PC-9 (cell line): Measurements from ENCODE around the gene SLC35G4. TPM values are rescaled to one million over a fixed set of nuclear protein-coding genes. Genes with fewer than 3 reads are reported as not detected.

Experiments
- BruUV-seq: library from RNA; stranded (reverse); fragments of 400-500 nt; replicated peaks from 2 replicates; lab custom pipeline; 2021; lab: Mats Ljungman, UMichigan
- CTCF ChIA-PET: fragments of 300-600 bp; sonication (Branson Sonifier 250); formaldehyde crosslinking; loops from one replicate; lab custom pipeline; 2022; ENCODE audit warnings: antibody characterized with exemption; lab: Charles Lee
- POLR2A ChIA-PET: fragments of 300-600 bp; sonication (Branson Sonifier 250); formaldehyde crosslinking; loops from one replicate; lab custom pipeline; 2022; ENCODE audit warnings: antibody characterized with exemption; ENCODE audit not compliant: unreplicated experiment; lab: Charles Lee
- DNase-seq, 2 experiments: peaks; one replicate each; pipeline versions ENCODE4 v3.0.0 to v3.0.0-alpha.2; 2015 to 2022; ENCODE audit warnings: mixed read lengths in 1 of 2
- H2AFZ ChIP-seq: fragments of 200-600 bp; sonication (generic); 2 replicates; pipeline ENCODE4 v1.8.1; 2017; ENCODE audit warnings: antibody characterized with exemption
- H3F3A ChIP-seq: fragments of 200-600 bp; sonication (generic); 2 replicates; pipeline ENCODE4 v1.8.1; 2017; ENCODE audit warnings: antibody characterized with exemption, mild to moderate bottlenecking, low read depth; ENCODE audit not compliant: insufficient read depth
- H3K27ac ChIP-seq: fragments of 200-600 bp; sonication (generic); 2 replicates; pipeline ENCODE4 v1.6.1; 2016; ENCODE audit warnings: mixed run types
- H3K27me3 ChIP-seq: fragments of 200-600 bp; sonication (generic); 2 replicates; pipeline ENCODE4 v1.6.1; 2016; ENCODE audit warnings: low read depth, mixed run types; ENCODE audit not compliant: insufficient read depth
- H3K36me3 ChIP-seq: fragments of 200-600 bp; sonication (generic); 2 replicates; pipeline ENCODE4 v1.6.1; 2016; ENCODE audit warnings: low read depth, mixed run types
- H3K4me1 ChIP-seq: fragments of 200-600 bp; sonication (generic); replicated peaks from 2 replicates; pipeline ENCODE4 v1.6.1; 2016; ENCODE audit warnings: mixed run types; ENCODE audit not compliant: insufficient read depth
- H3K4me2 ChIP-seq: fragments of 200-600 bp; sonication (generic); 2 replicates; pipeline ENCODE4 v1.6.1; 2017; ENCODE audit warnings: mixed run types
- H3K4me3 ChIP-seq: fragments of 200-600 bp; sonication (generic); 2 replicates; pipeline ENCODE4 v1.6.1; 2016; ENCODE audit warnings: mixed run types
- H3K79me2 ChIP-seq: fragments of 200-600 bp; sonication (generic); 2 replicates; pipeline ENCODE4 v1.6.1; 2017; ENCODE audit warnings: low read depth, mixed run types
- H3K9me2 ChIP-seq: fragments of 200-600 bp; sonication (generic); 2 replicates; pipeline ENCODE4 v1.8.1; 2017; ENCODE audit warnings: mild to moderate bottlenecking; ENCODE audit not compliant: insufficient read depth
- H3K9me3 ChIP-seq: fragments of 200-600 bp; sonication (generic); 2 replicates; pipeline ENCODE4 v1.8.1; 2016; ENCODE audit warnings: low read depth; ENCODE audit not compliant: insufficient read depth
- H4K20me1 ChIP-seq: fragments of 200-600 bp; sonication (generic); 2 replicates; pipeline ENCODE4 v1.8.1; 2017; ENCODE audit not compliant: insufficient read depth
- CTCF ChIP-seq: fragments of 200-600 bp; sonication (generic); conservative IDR thresholded peaks from 2 replicates; pipeline ENCODE4 v1.6.1; 2017; ENCODE audit warnings: mixed run types, antibody characterized with exemption, mild to moderate bottlenecking, moderate library complexity
- EZH2 ChIP-seq: fragments of 200-600 bp; sonication (generic); IDR thresholded peaks from 2 replicates; pipeline ENCODE4 v1.8.0; 2017; ENCODE audit warnings: antibody characterized with exemption, low read depth
- intact Hi-C: fragments of 100-400 bp; cut with micrococcal nuclease; formaldehyde crosslinking; loops from one replicate; pipeline ENCODE4 v1.10.0; 2022; ENCODE audit not compliant: unreplicated experiment
- total RNA-seq: library from RNA; stranded (reverse); gene quantifications from 2 replicates; pipeline ENCODE4 v1.2.3, GENCODE V29; 2021

SLC35G4 gene
- total RNA-seq, 1 experiment from 2014 or later: not detected

- Histone ChIP-seq H4K20me1 (no peaks in the 10 kb centered on the region), H3K36me3 (no peaks in the 10 kb centered on the region), H3K79me2 (no peaks in the 10 kb centered on the region), H2AFZ (no peak overlapping the region), H3K27me3 (peaks cover 87% of the 10 kb centered on the region), H3K27ac (no peak overlapping the region), H3K9me3 (no peaks in the 10 kb centered on the region), H3K4me3 (no peak overlapping the region), H3K4me2 (no peak overlapping the region), H3F3A (no peaks in the 10 kb centered on the region), H3K9me2 (no peaks in the 10 kb centered on the region), H3K4me1 (no peaks in the 10 kb centered on the region)
- intact Hi-C loops: no loop called here
- no TSS peak for BruUV-seq
- CTCF ChIA-PET: no interaction called here
- POLR2A ChIA-PET: no interaction called here
- TF ChIP-seq CTCF (no peak), EZH2 (no peak)
- no peak for DNase-seq
Measured at GRCh38 chr18:11653521-11653920, 44.1 kb downstream of the SLC35G4 start.

- Histone ChIP-seq H3K4me2 (no peak overlapping the region), H3K27ac (no peak overlapping the region), H3K9me2 (no peaks in the 10 kb centered on the region), H3K79me2 (no peaks in the 10 kb centered on the region), H3K36me3 (no peaks in the 10 kb centered on the region), H3K4me1 (no peaks in the 10 kb centered on the region), H4K20me1 (no peaks in the 10 kb centered on the region), H3K9me3 (no peaks in the 10 kb centered on the region), H3K27me3 (peaks cover 87% of the 10 kb centered on the region), H2AFZ (no peak overlapping the region), H3K4me3 (no peak overlapping the region), H3F3A (no peaks in the 10 kb centered on the region)
- no TSS peak for BruUV-seq
- intact Hi-C loops: loop anchor here (1.0 kb wide), 2 partner anchors 217 to 282 kb away; no protein-coding TSS in a partner anchor
- peak in 1 of 2 experiments; percentile 49 for DNase-seq
- ChIA-PET POLR2A (interaction anchor here (0.6 kb wide), 1 partner anchor 1228 kb away, joined by 8 read pairs; no protein-coding TSS in a partner anchor), CTCF (interaction anchor here (0.6 kb wide), 1 partner anchor 291 kb away, joined by 5 read pairs; no protein-coding TSS in a partner anchor)
- TF ChIP-seq EZH2 (no peak), CTCF (peak; percentile 73)
Measured at GRCh38 chr18:11654736-11655605, 45.6 kb downstream of the SLC35G4 start.

- TF ChIP-seq CTCF: peak; percentile 1; the same call in 1 of the 2 replicates
- TF ChIP-seq EZH2: no peak
- no peak overlapping the region for H3K4me2 ChIP-seq
Measured at GRCh38 chr18:11655606-11655932, 46.2 kb downstream of the SLC35G4 start.

More at GRCh38 chr18:11655606-11655932, 46.2 kb downstream of the SLC35G4 start:
- H3K27ac ChIP-seq: no peak overlapping the region
- ChIA-PET POLR2A (interaction anchor here (0.6 kb wide), 1 partner anchor 1228 kb away, joined by 8 read pairs; no protein-coding TSS in a partner anchor), CTCF (interaction anchor here (0.6 kb wide), 2 partner anchors 29 to 290 kb away, joined by 3 to 5 read pairs; no protein-coding TSS in a partner anchor)
- no peaks in the 10 kb centered on the region for H4K20me1 ChIP-seq
- H3F3A ChIP-seq: no peaks in the 10 kb centered on the region
- H3K36me3 ChIP-seq: no peaks in the 10 kb centered on the region
- no peaks in the 10 kb centered on the region for H3K9me2 ChIP-seq
- no peaks in the 10 kb centered on the region for H3K9me3 ChIP-seq
- intact Hi-C loops: loop anchor here (1.0 kb wide), 2 partner anchors 217 to 282 kb away; no protein-coding TSS in a partner anchor
- no peaks in the 10 kb centered on the region for H3K4me1 ChIP-seq
- no peak overlapping the region for H3K4me3 ChIP-seq
- DNase-seq: no peak
- BruUV-seq: no TSS peak
- no peak overlapping the region for H2AFZ ChIP-seq
- H3K79me2 ChIP-seq: no peaks in the 10 kb centered on the region
- H3K27me3 ChIP-seq: peaks cover 87% of the 10 kb centered on the region
